HK-2 (cell line): ENCODE measurements around the gene NOB1.

Experiments
- DNase-seq: peaks from one replicate; pipeline ENCODE4 v3.0.0-alpha.2; 2018; ENCODE audit not compliant: unreplicated experiment

NOB1 gene

DNA sequence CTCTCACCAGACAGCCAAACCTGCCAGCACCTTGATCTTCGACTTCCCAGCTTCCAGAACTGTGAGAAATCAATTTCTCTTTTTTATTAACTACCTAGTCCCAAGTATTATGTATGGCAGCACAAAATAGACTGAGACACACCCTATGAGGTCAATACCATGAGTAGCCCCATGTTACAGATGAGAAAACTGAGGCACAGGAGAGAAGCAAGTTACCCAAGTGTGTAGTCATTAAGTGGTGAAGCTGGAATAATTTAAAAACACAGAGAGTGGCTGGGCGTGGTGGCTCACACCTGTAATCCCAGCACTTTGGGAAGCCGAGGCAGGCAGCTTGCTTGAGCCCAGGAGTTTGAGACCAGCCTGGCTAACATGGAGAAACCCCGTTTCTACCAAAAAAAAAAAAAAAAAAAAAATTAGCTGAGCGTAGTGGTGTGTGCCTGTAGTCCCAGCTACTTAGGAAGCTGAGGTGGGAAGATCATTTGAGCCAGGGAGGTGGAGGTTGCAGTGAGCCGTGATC, 33.2 kb downstream of the NOB1 start:
- DNase-seq: no peak

DNA sequence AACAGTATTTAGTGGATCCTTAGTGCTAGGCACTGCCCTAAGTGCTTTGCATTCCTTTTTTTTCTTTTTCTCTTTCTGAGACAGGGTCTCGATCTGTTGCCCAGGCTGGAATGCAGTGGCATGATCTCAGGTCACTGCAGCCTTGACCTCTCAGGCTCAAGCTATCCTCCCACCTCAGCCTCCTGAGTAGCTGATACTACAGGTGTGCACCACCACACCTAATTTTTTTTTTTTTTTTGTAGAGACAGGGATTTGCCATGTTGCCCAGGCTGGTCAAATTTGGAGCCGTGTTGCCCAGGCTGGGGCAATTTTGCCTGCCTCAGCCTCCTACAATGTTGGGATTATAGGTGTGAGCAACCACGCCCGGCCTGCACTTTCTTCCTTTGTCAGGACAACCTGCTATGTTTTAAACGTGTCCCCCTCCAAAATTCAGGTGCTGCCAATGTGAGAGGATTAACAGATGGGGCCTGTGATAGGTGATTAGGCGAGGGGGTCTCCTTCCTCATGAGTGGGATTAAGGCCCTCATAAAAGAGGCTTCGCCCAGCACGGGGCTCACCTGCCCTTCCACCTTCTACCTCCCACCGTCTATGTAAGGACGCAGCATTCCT, 33.8 kb downstream of the NOB1 start:
- DNase-seq: no peak

DNA sequence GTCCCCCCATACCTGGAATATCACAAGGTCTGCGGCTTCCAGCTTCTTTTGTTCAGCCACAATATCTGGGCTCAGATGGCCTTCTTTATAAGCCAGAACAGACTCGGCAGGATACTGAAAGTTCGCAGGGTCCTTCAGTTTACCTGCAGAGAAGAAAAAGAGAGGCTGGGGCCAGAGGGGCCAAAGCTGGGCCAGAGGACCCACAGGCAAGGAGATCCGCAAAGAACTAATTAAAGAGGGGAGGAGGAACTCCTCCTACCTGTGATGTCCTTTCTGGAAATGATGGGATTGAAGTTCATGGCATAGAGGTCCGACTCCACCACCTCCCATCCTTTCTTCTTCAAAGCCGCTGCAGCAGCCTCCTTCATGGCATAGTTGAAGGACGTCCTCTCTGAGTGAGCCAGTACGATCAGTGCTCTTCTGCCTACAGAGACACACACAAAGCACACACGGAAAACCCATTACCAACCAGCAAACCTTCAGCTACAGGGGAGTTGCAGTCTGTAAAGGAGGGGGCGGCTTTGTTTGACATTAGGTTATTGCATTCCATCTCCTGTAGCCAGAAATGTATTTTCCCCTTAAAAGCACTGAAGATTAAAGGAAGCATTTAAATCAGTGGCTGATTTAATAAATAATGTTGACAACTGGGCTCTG, 36.5 kb downstream of the NOB1 start:
- DNase-seq: no peak

DNA sequence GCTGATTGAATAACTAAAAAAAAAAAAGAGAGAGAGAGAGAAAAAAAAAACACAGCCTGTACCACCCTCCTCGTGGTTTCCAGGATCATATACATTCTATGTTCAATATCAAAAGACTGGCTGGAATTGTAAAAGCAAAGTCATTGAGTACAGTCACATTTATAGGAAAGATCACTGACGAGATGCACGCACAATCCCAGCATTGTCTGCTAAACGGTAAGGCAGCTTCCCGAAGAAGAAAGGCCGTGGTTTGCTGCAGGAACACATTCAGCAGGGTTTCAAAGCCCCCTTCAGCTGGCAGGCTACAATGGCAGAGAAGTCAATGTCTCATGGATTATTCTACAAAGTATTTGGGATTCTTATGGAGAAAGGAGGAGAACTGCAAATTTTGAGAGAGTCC, 37.7 kb downstream of the NOB1 start:
- DNase-seq: no peak

DNA sequence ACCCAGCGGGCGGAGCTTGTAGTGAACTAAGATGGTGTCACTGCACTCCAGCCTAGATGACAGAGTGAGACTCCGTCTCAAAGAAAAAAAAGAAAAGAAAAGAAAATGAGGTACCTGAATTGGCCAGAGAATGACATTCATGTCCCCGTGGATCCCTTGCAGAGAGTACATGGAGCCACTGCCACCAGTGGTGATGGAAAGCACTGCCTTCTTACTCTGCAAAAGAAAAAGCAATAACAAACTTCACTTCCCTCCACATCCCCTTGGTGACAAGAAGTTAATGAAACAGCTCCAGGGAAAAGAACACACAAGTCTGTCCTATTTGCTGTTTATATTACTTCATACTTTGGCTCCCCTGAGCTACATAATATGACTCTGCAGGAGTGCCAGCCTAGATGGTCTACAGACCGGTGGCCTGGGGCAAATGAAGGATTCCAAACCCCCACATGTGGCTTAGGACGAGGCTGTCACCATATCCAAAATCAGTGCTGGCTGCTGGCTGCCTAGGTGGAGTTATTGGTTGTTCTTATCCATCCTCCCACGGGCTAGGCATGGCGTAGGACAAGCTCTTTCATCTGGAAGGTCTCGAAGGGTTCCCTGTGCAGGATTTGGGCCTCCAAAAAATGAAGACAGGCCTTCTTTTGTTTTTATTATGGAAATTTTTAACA, 41.7 kb downstream of the NOB1 start:
- no peak for DNase-seq

DNA sequence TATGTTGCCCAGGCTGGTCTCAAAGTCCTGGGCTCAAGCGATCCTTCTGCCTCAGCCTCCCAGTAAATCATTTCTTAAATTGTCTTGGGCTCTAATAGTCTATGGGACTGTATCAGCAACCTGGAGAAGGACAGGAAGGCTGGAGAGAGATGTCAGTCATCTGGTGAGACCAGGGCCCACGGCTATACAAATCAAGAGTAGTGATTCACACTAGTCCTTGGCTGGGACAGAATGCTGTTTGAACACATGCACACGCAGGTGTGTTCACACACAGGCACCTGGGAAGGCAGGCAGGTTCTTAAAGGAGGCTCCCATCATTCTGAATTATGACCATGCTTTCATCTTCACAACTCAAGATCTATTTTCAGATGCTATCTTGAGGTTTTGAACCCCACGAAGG, 42.4 kb downstream of the NOB1 start:
- no peak for DNase-seq

DNA sequence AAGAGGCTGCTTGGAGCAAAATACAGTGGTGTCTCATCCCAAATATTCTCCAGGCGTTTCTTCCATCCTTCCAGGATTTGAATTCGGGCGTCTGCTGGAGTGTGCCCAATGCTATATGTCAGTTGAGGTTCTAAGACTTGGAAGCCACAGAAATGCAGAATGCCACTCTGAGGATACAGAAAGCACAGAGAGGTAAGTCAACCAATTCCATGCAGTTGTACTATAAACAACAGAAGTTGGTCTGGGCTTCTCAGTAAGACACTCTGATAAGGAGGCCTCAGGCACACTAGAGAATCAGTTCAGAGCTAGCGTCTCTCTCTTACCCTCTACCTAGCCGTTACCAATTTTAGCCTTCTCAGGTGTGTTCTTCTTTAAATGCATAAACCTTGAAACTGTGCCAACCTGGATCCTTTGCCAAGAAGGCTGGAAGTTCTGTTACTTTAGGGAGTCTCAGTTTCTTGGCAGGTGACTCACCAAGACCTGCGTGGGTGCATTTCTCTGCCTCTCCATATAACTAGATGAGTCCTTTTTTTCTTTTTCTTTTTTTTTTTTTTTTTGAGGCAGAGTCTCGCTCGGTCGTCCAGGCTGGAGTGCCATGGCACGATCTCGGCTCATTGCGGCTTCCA, 43.5 kb downstream of the NOB1 start:
- no peak for DNase-seq

DNA sequence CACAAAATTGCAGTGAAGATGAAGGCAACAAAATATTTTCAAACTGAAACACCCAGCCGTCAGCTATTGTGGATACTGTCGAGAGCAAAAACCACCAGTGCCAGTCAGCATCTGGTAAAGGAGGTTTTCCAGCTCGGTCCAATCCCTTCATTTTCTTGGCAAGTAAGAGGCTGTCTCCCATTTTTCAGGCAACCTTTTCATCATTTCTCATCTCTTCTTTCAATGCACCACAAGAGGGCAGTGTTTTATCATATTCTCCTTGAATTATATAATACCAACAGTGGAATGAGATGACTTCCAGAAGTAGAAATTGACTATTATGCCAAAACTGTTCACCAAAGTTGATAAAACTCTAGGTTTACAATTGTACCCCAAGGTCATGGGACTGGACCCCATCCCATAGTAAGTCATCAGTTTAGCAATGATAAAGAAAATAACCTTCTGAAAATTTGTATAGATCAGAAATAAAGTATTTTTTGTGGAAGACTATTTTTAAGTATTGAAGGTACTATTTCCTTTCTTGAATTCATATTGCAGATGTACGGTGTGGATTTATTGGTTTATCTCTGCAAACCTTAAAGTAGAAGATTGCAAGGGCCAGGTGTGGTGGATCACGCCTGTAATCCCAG, 45.2 kb downstream of the NOB1 start:
- DNase-seq: no peak

DNA sequence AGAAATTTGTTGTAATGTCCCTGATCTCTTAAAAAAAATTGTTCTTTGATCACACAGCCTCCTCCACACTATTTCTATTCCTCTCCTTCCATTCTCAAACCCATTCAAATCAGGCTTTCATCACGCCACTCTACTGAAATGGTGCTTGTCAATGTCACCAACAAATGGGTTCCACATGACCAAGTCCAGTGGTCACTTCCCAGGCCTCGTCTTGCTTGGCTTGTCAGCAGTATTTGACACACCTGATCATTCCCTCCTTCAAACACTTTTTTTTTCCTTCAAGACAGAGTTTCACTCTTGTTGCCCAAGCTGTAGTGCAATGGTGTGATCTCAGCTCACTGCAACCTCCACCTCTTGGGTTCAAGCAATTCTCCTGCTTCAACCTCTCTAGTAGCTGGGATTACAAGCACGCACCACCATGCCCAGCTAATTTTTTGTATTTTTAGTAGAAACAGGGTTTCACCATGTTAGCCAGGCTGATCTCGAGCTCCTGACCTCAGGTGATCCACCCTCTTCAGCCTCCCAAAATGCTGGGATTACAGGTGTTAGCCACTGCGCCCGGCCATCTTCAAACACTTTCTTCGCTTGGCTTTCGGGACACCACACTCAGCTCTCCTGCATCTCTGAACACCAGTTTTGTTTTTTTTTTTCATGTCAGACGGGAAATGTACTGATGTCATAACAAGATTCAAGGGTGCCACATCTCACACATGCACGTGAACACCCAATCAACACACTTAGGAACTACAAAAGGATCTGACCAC, 46.6 kb downstream of the NOB1 start:
- DNase-seq: no peak

DNA sequence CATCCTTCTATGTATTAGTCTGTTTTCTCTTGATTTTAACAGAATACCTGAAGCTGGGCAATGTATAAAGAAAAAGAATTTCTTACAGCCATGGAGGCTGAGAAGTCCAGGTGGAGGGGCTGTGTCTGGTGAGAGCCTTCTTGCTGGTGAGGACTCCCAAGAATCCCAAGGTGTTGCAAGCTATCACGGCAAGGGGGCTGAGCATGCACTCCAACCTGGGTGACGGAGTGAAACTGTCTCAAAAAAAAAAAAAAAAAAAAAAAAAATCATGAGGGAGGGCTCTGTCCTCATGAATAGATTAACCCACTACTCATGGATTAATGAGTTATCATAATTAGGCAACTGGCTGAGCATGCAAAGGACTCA, 47.8 kb downstream of the NOB1 start:
- DNase-seq: no peak

DNA sequence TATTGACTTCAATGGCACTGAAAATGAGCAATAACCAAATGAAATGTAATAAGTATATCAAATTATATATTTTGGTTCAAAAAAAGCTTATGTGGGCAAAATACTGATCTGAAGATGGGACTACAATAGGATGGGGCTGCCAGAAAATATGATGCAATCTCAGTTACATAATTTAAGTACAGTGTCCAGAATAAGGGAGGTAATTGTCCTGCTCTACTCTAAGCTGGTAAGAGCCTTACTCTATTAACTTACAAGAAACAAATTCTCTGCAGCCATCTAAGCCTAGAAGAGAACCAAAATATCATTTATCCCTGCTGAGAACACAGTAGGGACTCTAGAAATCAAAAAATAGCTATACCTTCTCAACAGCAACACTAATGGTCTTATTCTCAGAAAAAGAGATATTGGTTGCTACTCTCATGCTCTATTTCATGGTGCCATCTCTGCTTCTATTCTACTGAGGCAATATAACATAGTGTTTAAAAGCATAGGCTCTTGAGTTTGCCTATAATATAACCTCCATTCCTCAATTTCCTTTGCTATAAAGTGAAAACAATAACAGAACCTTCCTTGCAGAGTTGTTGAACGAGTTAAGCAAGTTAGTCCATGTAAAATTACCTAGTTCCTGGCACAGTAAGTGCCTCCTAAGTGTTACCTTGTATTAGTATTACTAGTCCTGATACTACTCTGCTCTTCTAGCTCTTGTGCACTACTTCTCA, 48.3 kb downstream of the NOB1 start:
- DNase-seq: no peak

DNA sequence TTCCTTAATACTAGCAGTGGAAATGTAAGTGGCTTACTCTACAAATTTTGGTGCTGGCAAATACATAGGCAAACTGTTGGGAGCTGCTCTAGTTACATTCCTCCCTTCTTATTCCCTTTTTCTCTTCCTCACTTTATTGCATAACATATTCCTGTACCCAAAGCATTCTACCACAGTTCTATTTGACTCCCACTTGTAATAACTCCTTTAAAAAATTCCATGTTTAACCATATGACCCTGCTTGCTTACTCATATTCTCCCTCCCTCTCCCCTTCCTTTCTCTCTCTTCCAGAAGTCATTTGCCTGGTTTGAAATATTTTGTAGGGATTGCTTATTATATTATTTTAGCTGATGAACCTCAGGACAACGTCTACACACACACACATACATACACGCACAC, 51.1 kb downstream of the NOB1 start:
- no peak for DNase-seq

DNA sequence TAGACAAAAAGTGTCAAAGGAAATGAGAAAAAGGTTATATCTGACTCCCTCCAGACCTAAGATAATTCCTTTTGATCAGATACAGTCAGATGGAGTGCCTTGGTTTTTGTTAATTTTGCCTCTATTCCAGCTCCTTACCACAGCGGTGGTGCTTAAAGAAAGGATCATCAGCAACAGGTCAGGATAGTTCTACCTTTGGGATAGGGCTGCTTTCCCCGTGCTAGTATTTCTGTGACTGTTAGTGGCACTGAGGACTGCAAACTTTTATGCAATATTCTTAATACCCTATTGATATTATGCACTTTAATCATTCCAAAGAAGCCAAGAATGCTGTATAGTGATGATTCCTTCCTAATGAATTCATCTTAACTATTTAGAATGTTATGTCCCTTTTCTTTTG, 52.9 kb downstream of the NOB1 start:
- no peak for DNase-seq

DNA sequence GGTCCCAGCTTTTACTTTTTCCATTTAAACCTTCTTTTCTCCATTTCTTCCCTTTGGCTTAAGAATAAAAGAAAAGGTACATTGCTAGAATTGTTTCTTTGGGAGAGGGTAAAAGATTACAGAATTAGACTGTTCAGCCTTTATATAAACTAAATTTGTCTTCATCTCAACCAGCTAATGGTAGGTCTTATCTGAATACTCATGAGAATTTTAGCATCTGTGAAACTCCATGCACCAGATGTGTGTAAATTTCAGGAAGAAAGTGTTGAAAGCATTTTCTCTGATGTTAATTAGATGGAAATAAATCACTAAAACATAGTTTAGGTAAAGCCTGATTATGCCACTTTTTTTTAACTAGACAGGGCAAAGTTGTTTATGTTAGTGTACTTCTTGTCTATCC, 53.3 kb downstream of the NOB1 start:
- DNase-seq: no peak

DNA sequence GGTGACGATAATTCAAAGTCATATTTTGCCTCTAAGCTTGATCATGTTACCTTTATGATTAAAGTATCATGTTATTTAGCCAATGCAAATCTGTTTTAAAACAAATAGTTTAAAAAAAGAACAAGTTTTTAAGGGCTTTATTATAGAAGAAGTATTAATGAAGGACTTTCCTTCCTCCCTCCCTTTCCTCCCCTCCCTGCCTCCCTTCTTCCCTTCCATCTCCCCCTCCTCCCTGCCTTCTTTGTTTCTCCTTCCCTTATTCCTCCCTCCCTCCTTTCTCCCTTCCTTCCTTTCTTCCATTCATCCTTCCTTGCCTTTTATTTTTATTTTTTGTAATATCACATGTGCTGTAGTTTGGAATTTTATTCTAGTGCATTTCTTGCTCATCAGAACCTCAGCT, 54.8 kb downstream of the NOB1 start:
- DNase-seq: no peak

DNA sequence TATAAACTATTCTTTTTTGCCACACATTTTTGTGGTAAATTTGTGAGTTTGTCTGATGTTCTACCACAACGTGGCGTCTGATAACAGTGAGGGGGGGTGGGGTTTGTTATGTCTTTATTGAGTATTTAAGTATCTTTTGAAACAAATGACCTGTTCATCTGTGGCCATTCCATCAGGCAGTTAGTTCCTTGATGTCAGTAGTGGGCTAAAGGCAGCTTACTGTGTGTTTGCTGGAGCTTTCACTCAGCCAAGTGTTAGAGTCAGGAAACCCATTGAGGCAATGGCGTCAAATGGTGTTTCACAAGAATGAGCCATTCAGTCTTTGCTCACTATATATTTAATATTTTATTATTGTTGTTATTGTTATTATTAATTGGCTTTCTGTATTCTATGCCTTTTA, 56.3 kb downstream of the NOB1 start:
- DNase-seq: no peak

DNA sequence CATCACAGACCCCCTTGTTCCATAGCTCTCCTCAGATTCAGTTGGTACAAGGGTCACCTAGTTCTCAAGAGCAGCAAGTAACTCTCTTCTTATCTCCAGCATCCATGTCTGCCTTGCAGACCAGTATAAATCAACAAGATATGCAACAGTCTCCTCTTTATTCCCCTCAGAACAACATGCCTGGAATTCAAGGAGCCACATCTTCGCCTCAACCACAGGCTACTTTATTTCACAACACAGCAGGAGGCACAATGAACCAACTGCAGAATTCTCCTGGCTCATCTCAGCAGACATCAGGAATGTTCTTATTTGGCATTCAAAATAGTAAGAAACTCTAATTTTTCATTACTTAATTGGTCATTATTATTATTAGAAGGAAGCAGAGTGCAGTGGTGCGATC, 60.8 kb downstream of the NOB1 start:
- DNase-seq: no peak

DNA sequence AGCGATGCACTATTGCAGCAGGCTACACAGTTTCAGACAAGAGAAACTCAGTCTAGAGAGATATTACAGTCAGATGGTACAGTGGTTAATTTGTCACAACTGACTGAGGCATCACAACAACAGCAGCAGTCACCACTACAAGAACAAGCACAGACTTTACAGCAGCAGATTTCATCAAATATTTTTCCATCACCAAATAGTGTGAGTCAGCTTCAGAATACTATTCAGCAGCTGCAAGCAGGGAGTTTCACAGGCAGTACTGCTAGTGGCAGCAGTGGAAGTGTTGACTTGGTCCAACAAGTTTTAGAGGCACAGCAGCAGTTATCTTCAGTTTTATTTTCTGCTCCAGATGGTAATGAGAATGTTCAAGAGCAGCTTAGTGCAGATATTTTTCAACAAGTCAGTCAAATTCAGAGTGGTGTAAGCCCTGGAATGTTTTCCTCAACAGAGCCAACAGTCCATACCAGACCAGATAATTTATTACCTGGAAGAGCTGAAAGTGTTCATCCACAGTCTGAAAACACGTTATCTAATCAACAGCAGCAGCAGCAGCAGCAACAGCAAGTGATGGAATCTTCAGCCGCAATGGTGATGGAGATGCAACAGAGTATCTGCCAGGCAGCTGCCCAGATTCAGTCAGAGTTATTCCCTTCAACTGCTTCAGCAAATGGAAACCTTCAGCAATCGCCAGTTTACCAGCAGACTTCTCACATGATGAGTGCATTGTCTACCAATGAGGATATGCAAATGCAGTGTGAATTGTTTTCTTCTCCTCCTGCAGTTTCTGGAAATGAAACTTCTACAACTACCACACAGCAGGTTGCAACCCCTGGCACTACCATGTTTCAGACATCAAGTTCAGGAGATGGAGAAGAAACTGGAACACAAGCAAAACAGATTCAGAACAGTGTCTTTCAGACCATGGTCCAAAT, 62.5 kb downstream of the NOB1 start:
- no peak for DNase-seq
